ENCODE measurements around the gene VTA1.
"Not testable (repeated sequence)": the region's sequence is repeated elsewhere in the genome, so short reads cannot be mapped to it uniquely, and the experiment has no call there.

The VTA1 gene

DNA sequence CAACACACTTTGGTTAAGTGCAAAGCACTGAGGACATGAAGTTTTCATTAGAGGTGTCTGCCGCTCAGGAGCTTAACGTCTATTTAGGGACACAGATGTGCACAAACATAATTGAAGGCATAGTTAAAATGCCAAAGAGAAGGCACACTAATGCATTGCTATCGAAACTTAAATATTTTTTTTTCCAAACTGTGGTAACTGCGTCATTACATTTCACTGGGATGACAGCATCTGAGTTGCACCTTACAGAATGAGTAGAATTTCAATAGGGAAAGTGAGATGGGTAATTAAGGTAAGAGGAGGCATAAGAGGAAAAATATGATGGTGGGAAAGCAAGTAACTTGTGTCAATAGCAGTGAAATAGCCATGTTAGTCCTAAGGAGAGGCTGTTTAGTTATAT, 79.7 kb downstream of the VTA1 start:
- no peak for TF ChIP-seq ZNF274 (IDR thresholded peaks at IDR 0.05; ENCODE audit: low read depth, low read length)
- H3K4me3 ChIP-seq (ENCODE audit: low read length), result no peak overlapping the region

DNA sequence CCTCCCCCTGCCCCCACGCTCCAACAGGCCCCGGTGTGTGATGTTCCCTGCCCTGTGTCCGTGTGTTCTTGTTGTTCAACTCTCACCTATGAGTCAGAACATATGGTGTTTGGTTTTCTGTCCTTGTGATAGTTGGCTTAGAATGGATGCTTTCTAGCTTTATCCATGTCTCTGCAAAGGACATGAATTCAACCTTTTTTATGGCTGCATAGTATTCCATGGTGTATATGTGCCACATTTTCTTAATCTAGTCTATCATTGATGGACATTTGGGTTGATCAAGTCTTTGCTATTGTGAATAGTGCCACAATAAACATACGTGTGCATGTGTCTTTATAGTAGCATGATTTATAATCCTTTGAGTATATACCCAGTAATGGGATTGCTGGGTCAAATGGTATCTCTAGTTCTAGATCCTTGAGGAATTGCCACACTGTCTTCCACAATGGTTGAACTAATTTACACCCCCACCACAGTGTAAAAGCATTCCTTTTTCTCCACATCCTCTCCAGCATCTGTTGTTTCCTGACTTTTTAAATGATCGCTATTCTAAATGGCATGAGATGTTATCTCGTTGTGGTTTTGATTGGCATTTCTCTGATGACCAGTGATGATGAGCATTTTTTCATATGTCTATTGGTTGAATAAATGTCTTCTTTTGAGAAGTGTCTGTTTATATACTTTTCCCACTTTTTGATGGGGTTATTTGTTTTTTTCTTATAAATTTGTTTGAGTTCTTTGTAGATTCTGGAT, 82.6 kb downstream of the VTA1 start:
- H3K4me3 ChIP-seq (ENCODE audit: low read length), result not testable (repeated sequence)

DNA sequence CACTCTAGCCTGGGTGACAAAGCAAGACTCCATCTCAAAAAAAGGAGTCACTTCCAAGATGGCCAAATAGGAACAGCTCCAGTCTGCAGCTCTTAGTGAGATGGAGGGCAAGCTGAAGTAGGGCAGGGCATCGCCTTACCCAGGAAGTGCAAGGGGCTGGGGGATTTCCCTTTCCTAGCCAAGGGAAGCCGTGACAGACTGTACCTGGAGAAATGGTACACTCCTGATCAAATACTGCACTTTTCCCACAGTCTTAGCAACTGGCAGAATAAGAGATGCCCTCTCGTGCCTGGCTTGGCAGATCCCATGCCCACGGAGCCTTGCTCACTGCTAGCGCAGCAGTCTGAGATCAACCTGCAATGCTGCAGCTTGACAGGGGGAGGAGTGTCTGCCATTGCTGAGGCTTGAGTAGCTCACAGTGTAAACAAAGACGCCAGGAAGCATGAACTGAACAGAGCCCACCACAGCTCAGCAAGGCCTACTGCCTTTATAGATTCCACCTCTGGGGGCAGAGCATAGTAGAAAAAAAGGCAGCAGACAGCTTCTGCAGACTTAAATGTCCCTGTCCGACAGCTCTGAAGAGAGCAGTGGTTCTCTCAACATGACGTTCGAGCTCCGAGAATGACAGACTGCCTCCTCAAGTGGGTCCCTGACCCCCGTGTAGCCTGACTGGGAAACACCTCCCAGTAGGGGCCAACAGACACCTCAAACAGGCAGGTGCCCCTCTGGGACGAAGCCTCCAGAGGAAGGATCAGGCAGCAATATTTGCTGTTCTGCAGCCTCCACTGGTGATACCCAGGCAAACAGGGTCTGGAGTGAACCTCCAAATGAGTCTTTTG, 85.4 kb downstream of the VTA1 start:
- not testable (repeated sequence) for H3K4me3 ChIP-seq (ENCODE audit: low read length)

DNA sequence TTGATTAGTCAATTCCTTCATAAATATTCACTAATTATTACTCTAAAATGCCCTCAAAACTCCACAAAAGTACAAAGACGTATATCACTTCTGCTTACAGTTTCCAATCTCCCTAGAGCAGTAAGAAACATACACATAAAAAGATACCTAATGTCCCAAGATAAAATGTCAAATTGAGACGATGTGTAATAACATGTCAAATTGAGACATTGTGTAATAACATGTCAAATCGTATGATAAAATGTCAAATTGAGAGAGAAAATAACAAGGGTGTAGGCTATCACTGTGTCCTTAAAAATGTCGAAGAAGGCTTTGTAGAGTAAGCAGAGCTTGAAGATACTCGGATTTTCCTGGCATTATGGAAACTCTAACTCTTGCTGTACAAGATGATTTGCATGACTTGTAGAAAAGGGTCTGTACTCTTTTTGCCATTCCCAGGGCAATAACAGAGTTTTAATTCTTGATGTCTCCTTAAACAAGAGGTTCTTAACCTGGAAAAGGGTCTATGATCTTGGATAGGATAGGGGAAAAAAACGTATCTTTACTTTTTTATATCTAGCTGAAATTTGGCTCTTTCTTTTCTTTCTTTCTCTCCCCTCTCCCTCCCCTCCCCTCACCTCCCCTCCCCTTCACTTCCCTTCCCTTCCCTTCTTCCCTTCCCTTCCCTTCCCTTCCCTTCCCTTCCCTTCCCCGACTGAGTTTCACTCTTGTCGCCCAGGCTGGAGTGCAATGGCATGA, 87.1 kb downstream of the VTA1 start:
- no peak for TF ChIP-seq ZNF274 (IDR thresholded peaks at IDR 0.05; ENCODE audit: low read depth, low read length)
- no peak overlapping the region for H3K4me3 ChIP-seq (ENCODE audit: low read length)

DNA sequence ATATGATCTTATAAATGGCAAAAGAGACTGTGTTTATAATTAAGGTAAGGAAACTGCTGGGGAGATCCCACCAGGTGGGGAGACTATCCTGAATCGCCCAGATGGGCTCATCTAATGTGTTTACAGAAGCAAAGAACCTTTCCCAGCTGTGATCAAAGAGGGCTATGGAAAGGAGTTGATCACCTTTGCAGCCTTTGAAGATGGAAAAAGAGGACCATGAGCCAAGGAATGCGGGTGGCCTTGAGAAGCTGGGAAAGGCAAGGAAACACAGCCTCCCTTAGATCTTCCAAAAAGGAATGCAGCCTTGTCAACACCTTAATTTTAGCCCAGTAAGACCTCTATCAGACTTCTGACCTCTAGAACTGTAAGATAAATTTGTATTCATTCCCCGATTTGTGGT, 88.2 kb downstream of the VTA1 start:
- no peak overlapping the region for H3K4me3 ChIP-seq (ENCODE audit: low read length)
- TF ChIP-seq ZNF274 (IDR thresholded peaks at IDR 0.05; ENCODE audit: low read depth, low read length), result no peak

DNA sequence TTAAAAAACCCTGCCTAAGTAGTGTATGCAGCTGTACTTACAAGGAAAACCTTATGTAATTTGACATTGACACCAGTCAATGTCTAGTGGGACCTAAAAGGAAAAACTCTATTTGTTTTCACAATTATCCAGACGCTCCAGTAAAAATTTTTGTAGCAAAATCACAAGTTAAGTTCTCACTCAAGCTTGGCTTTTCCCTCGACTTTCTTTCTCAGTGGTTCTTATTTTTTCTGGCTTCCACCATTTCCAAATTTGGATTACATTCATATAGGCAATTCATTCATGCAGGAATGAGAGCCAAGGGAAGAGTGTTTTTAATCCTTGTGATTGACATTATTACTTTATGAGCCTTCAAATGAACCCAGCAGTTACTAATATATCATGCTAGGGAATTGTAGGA, 88.7 kb downstream of the VTA1 start:
- no peak for TF ChIP-seq ZNF274 (IDR thresholded peaks at IDR 0.05; ENCODE audit: low read depth, low read length)

DNA sequence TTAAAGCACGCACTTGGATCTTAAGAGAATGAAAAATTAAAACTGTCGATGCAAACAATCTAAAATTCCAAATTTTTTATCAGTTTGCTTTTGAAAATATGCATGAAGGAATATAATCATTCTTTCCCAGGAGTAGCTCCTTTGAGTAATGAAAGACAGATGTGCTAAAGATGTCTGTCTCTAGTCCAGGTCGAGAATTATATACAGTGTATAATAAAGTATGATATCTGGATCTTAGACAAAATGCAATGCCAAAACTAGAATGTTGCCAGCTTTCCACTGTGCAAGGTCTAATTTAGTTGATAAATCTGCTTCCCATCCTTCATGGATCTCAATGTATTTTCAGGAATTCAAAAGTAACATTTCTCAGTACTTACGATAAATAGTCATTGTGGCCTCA, 89.6 kb downstream of the VTA1 start:
- no peak for TF ChIP-seq ZNF274 (IDR thresholded peaks at IDR 0.05; ENCODE audit: low read depth, low read length)
- H3K4me3 ChIP-seq (ENCODE audit: low read length), result no peak overlapping the region

More for the DNA sequence above, 88.7 kb downstream of the VTA1 start:
- H3K4me3 ChIP-seq (ENCODE audit: low read length), result no peak overlapping the region

DNA sequence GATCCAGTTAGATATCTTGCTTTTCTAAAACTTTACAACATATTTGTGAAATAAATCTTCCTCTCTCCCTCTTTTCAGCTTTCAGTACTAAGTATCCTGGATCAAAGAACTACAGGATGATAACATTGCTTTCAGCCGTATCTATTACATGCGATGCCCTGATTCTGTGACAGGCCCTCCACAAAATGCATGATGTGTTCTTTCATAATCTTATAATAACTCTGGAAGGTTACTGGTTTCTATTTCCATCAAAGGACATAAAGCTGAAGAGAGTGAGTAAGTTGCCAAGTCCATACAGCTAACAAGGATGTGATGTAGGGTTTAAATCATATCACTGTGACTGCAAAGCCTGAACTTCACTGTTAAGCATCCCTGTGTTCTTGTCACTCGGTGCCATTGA, 91.8 kb downstream of the VTA1 start:
- H3K4me3 ChIP-seq (ENCODE audit: low read length), result no peak overlapping the region
- no peak for TF ChIP-seq ZNF274 (IDR thresholded peaks at IDR 0.05; ENCODE audit: low read depth, low read length)

DNA sequence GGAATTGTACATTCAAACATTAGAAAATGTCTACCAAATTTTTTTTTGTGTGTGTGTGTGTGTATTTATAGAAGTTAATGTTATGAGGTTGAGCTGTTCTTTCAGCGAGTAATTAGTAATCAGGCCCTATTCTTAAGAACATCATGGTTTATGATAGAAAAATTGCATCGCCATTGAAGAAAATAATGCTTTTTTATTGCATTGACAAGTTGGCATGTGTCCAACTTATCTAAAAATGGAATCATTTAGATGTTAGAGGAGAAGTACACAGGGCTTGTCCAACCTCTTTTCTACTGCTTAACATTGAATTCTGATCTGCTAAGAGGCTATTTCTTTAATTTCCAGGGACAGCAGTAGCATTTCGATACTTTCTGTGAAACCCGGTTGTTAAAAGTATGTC, 93.1 kb downstream of the VTA1 start:
- H3K4me3 ChIP-seq (ENCODE audit: low read length), result no peak overlapping the region
- TF ChIP-seq ZNF274 (IDR thresholded peaks at IDR 0.05; ENCODE audit: low read depth, low read length), result no peak

DNA sequence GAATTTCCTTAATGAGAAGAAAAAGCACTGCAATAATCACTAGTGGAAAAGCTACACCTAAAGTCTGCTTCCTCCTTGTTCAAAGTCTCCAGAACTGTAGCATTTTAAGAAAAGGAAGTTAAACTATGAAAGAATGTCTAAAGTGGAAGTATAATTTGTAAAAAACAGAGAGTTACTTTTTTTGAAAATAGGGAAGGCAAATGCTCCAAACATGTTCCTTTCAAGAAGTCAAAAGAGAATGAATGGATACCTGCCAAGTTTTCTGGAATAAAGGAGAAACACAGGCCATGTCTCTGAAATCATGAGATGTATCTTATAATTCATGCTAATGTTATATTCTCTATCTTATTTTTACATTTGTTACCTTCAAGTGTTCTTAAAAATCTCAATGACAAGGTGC, 94.0 kb downstream of the VTA1 start:
- no peak overlapping the region for H3K4me3 ChIP-seq (ENCODE audit: low read length)
- TF ChIP-seq ZNF274 (IDR thresholded peaks at IDR 0.05; ENCODE audit: low read depth, low read length), result no peak

DNA sequence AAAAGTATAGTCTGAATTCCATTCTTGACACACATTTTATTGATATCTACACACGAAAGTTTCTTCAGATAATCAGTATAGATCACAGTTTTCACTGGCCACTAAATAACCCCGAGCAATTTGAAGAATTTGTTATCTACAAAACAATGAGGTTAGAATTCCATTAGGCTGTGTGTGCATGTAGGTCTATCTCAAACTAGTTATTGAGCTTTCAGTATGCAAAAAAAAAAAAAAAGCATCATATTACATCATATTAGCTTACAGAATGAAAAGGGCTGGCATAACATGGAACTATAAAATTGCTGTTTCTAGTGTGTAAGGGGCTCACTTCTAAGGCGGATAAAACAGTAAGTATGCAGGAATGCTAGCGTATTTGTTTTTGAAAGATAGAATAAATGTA, 95.2 kb downstream of the VTA1 start:
- TF ChIP-seq ZNF274 (IDR thresholded peaks at IDR 0.05; ENCODE audit: low read depth, low read length), result no peak
- H3K4me3 ChIP-seq (ENCODE audit: low read length), result no peak overlapping the region

DNA sequence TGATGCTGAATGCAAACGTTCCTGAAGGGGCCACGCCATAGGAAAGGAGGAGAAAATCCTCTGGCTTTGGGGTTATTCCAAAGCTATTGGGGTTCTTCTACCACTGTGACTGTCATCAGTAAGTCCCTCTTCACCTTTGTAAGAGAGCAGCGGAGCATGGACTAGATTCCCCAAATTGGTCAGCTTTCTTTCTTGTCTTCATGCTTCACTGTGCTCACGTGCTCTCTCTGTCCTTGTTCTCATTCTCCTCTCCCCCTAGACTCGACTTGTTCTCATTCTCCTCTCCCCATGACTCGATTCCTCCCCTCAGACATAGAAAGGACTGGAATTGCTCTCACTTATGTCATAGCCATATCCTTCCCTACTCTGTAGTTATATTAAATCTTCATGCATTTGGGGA, 99.9 kb downstream of the VTA1 start:
- TF ChIP-seq ZNF274 (IDR thresholded peaks at IDR 0.05; ENCODE audit: low read depth, low read length), result no peak
- no peak overlapping the region for H3K4me3 ChIP-seq (ENCODE audit: low read length)

DNA sequence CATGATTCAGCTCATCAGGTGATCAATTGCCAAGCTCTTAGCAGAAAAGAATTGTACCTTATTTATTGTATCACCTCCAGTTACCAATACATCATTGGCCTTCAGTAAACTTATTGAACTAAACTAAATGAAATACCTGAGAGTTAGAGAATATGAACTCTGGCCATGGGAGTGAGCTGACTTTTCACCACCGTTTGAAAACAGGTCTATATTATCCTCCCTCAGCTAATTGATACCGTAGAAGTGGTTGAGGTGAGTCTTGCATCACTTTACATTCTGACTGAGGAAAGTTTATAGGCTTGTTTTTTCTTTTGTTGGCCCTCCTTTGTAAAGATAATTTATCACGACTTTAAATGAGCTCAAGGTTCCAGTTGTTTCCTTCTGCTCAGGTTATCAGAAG, 102.2 kb downstream of the VTA1 start:
- no peak for TF ChIP-seq ZNF274 (IDR thresholded peaks at IDR 0.05; ENCODE audit: low read depth, low read length)
- no peak overlapping the region for H3K4me3 ChIP-seq (ENCODE audit: low read length)

DNA sequence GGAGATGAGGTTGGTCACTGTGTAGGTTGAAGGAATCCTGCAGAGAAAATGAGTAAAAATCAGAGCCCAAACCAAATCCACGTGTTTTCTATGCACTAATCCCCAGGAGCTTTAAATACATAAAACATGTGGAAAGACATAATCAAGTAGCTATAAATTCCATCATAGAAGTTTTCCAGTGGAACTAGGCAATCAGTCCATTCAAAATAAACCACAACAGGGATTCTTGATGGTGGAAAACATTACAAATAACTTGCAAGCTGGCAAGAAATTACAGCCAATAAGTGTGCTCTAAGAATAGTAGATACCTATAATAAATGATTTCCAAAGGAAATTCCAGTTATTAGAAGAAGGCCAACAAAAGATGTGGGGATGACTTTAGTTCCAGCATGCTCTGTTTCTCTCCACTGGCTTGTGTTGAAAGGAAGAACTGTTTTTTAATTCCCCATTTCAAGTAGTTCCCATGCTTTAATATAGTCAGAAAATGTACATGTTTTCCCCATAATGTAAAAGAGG, 104.9 kb downstream of the VTA1 start:
- TF ChIP-seq ZNF274 (IDR thresholded peaks at IDR 0.05; ENCODE audit: low read depth, low read length), result no peak

DNA sequence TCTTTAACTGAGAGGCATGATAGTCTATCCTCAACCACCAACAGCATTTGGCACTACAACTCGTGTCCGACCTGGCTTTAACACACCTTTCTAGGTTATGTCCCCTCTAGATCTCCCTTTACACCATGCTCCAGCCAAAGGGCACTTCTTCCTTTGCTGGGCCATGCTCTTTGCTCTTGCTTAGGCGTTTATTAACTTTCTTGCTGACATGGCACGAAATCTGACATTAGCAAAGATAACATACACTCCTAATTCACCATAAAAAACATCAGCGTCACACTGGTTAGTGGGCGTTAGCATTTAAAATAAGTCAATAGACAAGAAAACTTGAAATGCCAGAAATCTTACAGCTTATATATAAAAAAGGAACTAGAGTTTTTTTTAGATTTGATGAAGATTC, 107.5 kb downstream of the VTA1 start:
- no peak for TF ChIP-seq ZNF274 (IDR thresholded peaks at IDR 0.05; ENCODE audit: low read depth, low read length)
- no peak overlapping the region for H3K4me3 ChIP-seq (ENCODE audit: low read length)

More for the DNA sequence above, 104.9 kb downstream of the VTA1 start:
- no peak overlapping the region for H3K4me3 ChIP-seq (ENCODE audit: low read length)

All from GM08714 (cell line).